NCI-H1694 treated with DMSO at 0.1 percent for 48 hours (cell line): ENCODE data around the gene AZGP1.
"Not testable (repeated sequence)": the region's sequence is repeated elsewhere in the genome, so short reads cannot be mapped to it uniquely, and the experiment has no call there.

Experiments
- DNase-seq: peaks from one replicate; lab custom pipeline; 2025; lab: John Stamatoyannopoulos, UW

The AZGP1 gene

DNA sequence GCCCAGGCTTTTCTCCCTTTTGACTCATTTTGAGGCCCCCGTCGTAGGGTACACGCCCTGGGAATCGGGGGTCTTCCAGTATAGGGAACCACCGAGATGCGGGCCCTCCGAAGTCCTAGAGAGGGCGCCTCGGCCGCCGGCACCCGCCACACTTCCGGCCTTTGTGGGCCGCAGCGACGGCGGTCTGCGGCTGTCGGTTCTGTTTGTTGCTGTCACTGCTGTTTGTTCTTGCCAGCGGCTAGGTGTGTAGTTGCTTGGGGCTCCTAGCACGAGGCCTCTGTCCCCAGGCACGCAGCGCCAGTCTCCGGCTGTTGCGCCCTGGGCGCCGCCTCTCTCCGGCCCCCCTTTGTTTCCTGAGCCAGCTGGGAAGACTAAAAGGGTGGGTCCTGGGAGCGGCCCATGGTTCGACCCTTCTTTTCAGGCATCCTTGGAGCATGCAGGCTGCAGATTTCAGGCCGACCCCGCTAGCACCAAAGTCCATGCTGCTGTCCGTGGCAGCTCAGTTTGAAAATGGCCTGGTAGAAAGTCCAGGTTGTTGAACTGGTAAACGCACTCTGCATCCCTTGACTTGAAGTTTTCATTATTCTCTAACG, 21.8 kb upstream of the AZGP1 start:
- no peak for DNase-seq

- no peak for DNase-seq
Observed at GRCh38 chr7:99996755-99997544, 21.1 kb upstream of the AZGP1 start.

GRCh38 chr7:99994819-99995218, 19.0 kb upstream of the AZGP1 start:
- no peak for DNase-seq

DNA sequence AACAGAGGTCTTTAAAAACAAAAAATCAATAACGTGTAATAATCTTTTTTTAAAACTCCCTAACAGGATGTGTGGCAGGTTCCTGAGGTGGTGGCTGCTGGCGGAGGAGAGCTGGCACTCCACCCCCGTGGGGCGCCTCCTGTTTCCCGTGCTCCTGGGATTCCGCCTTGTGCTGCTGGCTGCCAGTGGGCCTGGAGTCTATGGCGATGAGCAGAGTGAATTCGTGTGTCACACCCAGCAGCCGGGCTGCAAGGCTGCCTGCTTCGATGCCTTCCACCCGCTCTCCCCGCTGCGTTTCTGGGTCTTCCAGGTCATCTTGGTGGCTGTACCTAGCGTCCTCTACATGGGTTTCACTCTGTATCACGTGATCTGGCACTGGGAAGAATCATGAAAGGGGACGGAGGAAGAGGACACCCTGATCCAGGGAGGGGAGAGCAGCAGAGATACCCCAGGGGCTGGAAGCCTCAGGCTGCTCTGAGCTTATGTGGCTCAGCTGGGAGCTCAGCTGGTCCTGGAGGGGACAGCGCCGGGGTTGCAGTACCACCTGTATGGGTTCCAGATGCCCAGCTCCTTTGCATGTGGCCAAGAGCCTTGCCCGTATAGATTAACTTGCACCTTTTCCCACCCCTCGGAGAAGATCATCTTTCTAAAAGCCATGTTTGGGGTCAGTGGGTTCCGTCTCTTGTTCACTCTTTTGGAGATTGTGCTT, 16.7 kb upstream of the AZGP1 start:
- DNase-seq: no peak

GRCh38 chr7:99991543-99991942, 15.7 kb upstream of the AZGP1 start:
- not testable (repeated sequence) for DNase-seq

DNA sequence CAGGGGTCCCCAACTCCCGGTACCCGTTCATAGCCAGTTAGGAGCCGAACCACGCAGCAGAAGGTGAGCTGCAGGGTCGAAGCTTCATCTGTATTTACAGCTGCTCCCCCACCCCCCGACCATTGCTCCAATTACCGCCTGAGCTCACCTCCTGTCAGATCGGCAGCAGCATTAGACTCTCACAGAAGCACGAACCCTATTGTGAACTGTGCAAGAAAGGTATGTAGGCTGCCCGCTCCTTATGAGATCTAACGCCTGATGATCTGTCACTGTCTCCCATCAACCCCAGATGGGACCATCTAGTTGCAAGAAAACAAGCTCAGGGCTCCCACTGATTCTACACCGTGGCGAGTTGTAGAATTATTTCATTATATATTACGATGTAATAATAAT, 14.6 kb upstream of the AZGP1 start:
- peak; percentile 20 for DNase-seq

GRCh38 chr7:99987846-99988245, 12.0 kb upstream of the AZGP1 start:
- no peak for DNase-seq

GRCh38 chr7:99987306-99987705, 11.5 kb upstream of the AZGP1 start:
- not testable (repeated sequence) for DNase-seq

GRCh38 chr7:99984593-99984992, 8.8 kb upstream of the AZGP1 start:
- no peak for DNase-seq

- DNase-seq: not testable (repeated sequence)
Observed at GRCh38 chr7:99981066-99981465, 5.2 kb upstream of the AZGP1 start.

- not testable (repeated sequence) for DNase-seq
Observed at GRCh38 chr7:99980448-99980872, 4.6 kb upstream of the AZGP1 start.

GRCh38 chr7:99979814-99980225, 4.0 kb upstream of the AZGP1 start:
- peak; percentile 34 for DNase-seq

DNA sequence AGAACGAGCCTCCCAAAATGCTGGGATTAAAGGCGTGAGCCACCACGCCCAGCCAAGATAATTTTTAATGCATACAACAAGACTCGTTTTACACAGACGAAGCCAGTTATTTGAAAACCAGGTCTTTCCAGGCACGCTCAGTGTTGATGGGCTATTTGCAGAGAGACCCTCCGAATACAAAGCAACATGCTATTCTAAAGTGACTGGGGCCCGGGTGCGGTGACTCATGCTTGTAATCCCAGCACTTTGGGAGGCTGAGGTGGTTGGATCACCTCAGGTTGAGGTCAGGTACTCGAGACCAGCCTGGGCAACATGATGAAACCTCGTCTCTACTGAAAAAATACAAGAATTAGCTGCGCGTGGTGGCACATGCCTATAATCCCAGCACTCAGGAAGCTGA, 795 bp upstream of the AZGP1 start:
- DNase-seq: no peak

DNA sequence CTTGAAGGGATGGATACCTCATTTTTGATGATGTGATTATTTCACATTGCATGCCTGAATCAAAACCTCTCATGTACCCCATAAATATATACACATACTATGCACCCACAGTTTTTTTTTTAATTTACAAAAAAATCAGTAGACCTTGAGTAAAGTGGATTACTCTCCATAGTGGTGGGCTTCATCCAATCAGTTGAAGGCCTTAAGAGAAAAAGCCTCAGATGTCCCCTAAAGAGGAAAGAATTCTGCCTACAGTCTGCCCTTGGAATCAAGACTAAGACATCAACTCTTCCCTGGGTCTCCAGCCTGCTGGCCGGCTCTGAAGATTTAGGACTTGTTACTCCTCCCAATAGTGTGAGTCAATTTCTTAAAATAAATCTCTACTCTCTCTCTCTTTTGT, 1.1 kb downstream of the AZGP1 start:
- DNase-seq: no peak

DNA sequence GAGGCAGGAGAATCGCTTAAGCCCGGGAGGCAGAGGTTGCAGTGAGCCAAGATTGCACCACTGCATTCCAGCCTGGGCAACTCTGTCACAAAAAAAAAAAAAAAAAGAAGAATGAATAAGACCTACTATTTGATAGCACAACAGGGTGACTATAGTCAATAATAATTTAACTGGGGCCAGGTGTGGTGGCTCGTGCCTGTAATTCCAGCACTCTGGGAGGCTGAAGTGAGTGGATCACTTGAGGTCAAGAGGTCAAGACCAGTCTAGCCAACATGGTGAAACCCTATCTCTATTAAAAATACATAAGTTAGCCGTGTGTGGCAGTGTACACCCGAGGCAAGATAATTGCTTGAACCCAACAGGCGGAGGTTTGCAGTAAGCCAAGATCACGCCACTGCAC, 2.0 kb downstream of the AZGP1 start:
- DNase-seq: not testable (repeated sequence)

DNA sequence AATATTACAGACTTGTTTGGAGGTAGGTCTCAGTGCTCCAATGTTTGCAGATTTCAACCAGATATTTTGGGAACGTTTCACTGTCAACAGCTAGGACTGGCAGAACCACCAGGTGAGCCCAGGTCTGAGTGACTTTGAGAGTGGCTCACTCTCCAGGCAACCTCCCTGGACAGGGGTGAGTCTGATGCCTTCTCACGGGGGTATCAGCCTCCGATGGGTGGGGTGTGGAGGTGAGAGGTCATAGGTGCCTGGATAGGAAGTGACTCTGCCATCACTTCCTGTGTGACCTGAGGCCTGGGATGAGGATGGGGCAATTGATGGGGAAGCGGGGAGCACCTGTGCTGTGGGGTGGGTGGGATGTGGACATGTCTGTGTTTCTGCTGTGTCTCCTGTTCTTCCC, 4.6 kb downstream of the AZGP1 start:
- DNase-seq: no peak

DNA sequence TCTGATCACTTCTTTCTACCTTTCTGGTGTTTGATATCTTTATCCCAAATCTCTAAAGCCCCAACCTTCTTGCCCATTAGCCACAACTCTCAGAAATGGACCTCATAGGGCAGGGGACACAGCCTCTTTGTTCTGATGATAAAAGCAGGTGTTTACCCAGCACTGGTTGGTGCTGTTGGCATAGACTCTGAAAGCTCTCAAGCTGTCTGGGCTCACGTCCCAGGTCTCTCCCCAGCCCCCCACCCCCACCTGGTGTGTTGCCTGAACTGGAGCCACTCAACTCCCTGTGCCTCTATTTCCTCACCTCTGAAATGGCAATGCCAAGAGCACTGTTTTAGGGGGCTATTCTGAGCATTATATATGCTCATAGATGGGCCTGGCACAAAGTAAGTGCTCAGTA, 6.0 kb downstream of the AZGP1 start:
- not testable (repeated sequence) for DNase-seq

DNA sequence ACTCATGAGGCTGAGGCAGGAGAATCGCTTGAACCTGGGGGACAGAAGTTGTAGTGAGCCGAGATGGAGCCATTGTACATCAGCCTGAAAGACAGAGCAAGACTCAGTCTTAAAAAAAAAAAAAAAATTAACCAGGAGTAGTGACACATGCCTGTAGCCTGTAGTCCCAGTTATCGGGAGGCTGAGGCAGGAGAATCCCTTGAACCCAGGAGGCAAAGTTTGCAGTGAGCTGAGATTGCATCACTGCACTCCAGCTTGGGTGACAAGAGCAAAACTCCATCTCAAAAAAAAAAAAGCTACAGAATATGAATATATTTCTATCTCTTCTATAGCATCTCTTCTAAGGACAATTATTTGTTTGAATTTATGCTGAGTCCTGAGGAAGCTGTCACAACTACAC, 6.5 kb downstream of the AZGP1 start:
- no peak for DNase-seq

- DNase-seq: no peak
Observed at GRCh38 chr7:99958564-99959227, 17.1 kb downstream of the AZGP1 start.

DNA sequence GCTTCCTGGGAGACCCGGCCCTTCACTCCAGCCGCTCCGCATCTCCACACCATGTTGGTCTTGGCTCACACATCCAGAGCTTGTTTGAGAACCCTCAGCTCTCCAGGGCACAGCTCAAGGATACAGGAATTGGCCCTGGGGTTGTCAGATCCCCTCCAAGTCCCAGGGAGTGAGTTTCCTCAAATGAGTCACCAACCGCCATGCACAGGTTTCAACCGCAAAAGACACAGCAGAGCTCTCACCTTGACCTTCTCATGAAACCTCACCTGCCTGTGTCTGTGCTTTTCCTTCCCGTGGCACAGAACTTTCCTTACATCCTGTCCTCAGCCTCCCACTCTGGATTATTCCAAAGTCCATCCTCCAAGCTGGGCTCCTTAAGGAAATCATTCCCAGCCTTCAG, 20.6 kb downstream of the AZGP1 start:
- DNase-seq: no peak

DNA sequence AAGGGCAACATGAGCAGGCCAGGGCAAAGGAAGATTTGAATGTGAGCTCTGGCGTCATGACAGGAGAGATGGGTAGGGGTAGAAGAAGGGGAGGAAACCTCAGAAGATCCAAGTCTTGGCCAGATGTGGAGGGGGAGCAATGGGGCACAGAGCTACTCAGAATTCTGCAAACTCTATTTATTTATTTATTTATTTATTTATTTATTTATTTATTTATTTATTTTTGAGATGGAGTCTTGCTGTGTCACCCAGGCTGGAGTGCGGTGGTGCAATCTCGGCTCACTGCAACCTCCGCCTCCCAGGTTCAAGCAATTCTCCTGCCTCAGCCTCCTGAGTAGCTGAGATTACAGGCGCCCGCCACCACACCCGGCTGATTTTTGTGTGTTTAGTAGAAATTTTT, 21.2 kb downstream of the AZGP1 start:
- not testable (repeated sequence) for DNase-seq

GRCh38 chr7:99953649-99954048, 22.2 kb downstream of the AZGP1 start:
- no peak for DNase-seq

DNA sequence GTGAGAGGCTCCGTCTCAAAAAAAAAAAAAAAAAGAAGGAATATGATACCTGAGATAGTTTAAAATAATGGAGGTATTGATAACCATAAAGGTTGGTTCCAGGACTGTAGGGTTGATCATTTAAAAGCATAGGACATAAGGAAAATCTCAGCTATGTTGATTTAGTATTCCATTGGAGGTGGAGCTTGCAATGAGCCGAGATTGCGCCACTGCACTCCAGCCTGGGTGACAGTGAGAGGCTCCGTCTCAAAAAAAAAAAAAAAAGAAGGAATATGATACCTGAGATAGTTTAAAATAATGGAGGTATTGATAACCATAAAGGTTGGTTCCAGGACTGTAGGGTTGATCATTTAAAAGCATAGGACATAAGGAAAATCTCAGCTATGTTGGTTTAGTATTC, 23.2 kb downstream of the AZGP1 start:
- not testable (repeated sequence) for DNase-seq
